Astrocyte (in vitro differentiated cells and primary cell): ENCODE data around the gene FSD1. TPM values are rescaled to one million over a fixed set of nuclear protein-coding genes. Genes with fewer than 3 reads are reported as not detected.

Experiments used
- DNase-seq: peaks from one replicate; pipeline ENCODE4 v3.0.0-alpha.2; 2010; ENCODE audit warnings: low read depth
- FAIRE-seq: peaks from 2 replicates; lab custom pipeline; 2011; peaks lifted over from hg19 to GRCh38; lab: Jason Lieb, UNC
- H2AFZ ChIP-seq: 2 replicates; pipeline ENCODE4 v1.6.0; 2012; ENCODE audit warnings: low read depth, low read length, inconsistent platforms
- H3K27ac ChIP-seq: 2 replicates; pipeline ENCODE4 v1.5.1; 2011; ENCODE audit warnings: low read depth, low read length, inconsistent platforms
- H3K27me3 ChIP-seq: 2 replicates; pipeline ENCODE4 v1.6.0; 2011; ENCODE audit warnings: low read length, inconsistent platforms; ENCODE audit not compliant: insufficient read depth
- H3K36me3 ChIP-seq: 2 replicates; pipeline ENCODE4 v1.5.1; 2011; ENCODE audit warnings: low read length, inconsistent platforms; ENCODE audit not compliant: insufficient read depth
- H3K4me1 ChIP-seq: 2 replicates; pipeline ENCODE4 v1.5.1; 2011; ENCODE audit warnings: low read length, inconsistent platforms; ENCODE audit not compliant: insufficient read depth
- H3K4me2 ChIP-seq: 2 replicates; pipeline ENCODE4 v1.6.0; 2012; ENCODE audit warnings: low read length, inconsistent platforms
- H3K4me3 ChIP-seq: 2 replicates; pipeline ENCODE4 v1.5.1; 2011; ENCODE audit warnings: low read depth, mild to moderate bottlenecking, low read length, inconsistent platforms; ENCODE audit not compliant: insufficient read depth
- H3K79me2 ChIP-seq: 2 replicates; pipeline ENCODE4 v1.6.0; 2012; ENCODE audit warnings: mild to moderate bottlenecking, low read length, inconsistent platforms; ENCODE audit not compliant: insufficient read depth
- H3K9ac ChIP-seq: 2 replicates; pipeline ENCODE4 v1.6.0; 2012; ENCODE audit warnings: mild to moderate bottlenecking, low read length, inconsistent platforms
- H3K9me3 ChIP-seq: 2 replicates; pipeline ENCODE4 v1.5.1; 2012; ENCODE audit warnings: low read depth, mild to moderate bottlenecking, low read length, inconsistent platforms; ENCODE audit not compliant: insufficient read depth
- H4K20me1 ChIP-seq: 2 replicates; pipeline ENCODE4 v1.6.0; 2012; ENCODE audit warnings: low read length, inconsistent platforms; ENCODE audit not compliant: insufficient read depth
- H3K27ac Mint-ChIP-seq: one replicate; pipeline ENCODE4 v1.8.0; 2021; ENCODE audit warnings: mild to moderate bottlenecking, mixed read lengths; ENCODE audit not compliant: unreplicated experiment
- H3K27me3 Mint-ChIP-seq: one replicate; pipeline ENCODE4 v1.8.0; 2021; ENCODE audit warnings: low read depth, mixed read lengths; ENCODE audit not compliant: unreplicated experiment
- H3K36me3 Mint-ChIP-seq: one replicate; pipeline ENCODE4 v1.8.0; 2021; ENCODE audit warnings: low read depth, mixed read lengths; ENCODE audit not compliant: unreplicated experiment
- H3K4me1 Mint-ChIP-seq: one replicate; pipeline ENCODE4 v1.8.0; 2021; ENCODE audit warnings: low read depth, mixed read lengths; ENCODE audit not compliant: unreplicated experiment
- H3K4me3 Mint-ChIP-seq: one replicate; pipeline ENCODE4 v1.8.0; 2021; ENCODE audit warnings: mild to moderate bottlenecking, moderate library complexity, mixed read lengths; ENCODE audit not compliant: unreplicated experiment
- H3K9me3 Mint-ChIP-seq: one replicate; pipeline ENCODE4 v1.8.0; 2021; ENCODE audit warnings: mild to moderate bottlenecking, mixed read lengths; ENCODE audit not compliant: unreplicated experiment
- CTCF ChIP-seq: IDR thresholded peaks from 2 replicates; pipeline ENCODE4 v1.5.1; 2011; ENCODE audit warnings: low read depth, mild to moderate bottlenecking, inconsistent platforms, low read length, moderate library complexity; ENCODE audit not compliant: insufficient read depth
- EZH2 ChIP-seq: IDR thresholded peaks from 2 replicates; pipeline ENCODE4 v1.6.1; 2012; ENCODE audit warnings: mild to moderate bottlenecking, low read length, inconsistent platforms; ENCODE audit not compliant: insufficient read depth
- total RNA-seq: library from RNA; stranded (reverse); gene quantifications from 2 replicates; pipeline ENCODE4 v1.2.1, GENCODE V29; 2021

FSD1 gene
- total RNA-seq, 1 donor from 2014 or later: 15.1 TPM

DNA sequence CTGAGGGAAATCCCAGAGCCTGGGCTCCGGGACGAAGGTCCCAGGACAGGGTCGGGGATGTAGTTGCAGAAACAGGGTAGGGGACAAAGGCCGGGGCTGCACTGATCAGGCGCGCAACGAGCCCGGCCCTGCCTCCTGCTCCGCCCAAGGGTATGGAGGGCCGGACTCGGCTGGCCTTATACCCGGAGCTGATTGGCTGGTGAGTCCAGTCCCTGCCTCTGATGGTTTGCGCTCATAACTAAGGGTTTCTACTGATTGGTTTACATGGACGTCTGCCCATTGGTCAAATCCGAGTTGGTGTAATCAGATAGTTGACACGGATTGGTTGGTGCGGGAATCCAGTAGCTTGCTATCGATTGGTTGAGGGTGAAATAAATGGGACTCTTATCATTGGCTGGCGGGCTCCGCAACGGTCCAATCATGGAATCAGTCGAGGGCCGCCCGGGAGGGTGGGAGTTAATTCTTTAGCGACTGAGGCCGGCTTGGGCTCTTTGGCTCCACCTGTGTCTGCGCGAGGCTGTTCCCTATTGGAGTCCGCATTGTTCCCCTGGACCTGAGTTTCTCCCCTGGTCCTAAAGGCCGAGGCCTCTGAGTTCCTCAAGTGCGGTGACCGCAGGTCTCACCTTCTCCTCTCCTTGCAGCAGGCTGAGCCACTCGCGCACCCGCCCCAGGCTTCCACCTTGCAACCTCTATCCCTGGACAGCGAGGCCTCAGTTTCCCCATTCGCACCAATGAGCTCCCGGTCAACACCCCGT, 38.4 kb downstream of the FSD1 start:
- H3K9me3 Mint-ChIP-seq: peaks cover 1% of the 10 kb centered on the region
- peaks cover 5% of the 10 kb centered on the region for H3K27me3 Mint-ChIP-seq
- Histone ChIP-seq H4K20me1 (no peaks in the 10 kb centered on the region), H3K4me1 (peaks cover 18% of the 10 kb centered on the region), H3K27ac (peak overlapping the region; percentile 76), H3K79me2 (no peaks in the 10 kb centered on the region), H3K9ac (peak overlapping the region; percentile 85), H3K36me3 (no peaks in the 10 kb centered on the region), H3K9me3 (no peaks in the 10 kb centered on the region), H3K4me3 (peak overlapping the region; percentile 81), H3K27me3 (no peaks in the 10 kb centered on the region), H3K4me2 (peak overlapping the region; percentile 99), H2AFZ (peak overlapping the region; percentile 97)
- peak; percentile 100 for DNase-seq
- H3K4me1 Mint-ChIP-seq: peaks cover 5% of the 10 kb centered on the region
- TF ChIP-seq EZH2: peak; percentile 100
- peak; percentile 16 for TF ChIP-seq CTCF
- peak overlapping the region; percentile 64 for H3K27ac Mint-ChIP-seq
- peaks cover 5% of the 10 kb centered on the region for H3K36me3 Mint-ChIP-seq
- peak; percentile 95 for FAIRE-seq
- peak overlapping the region; percentile 91 for H3K4me3 Mint-ChIP-seq

- Histone ChIP-seq H2AFZ (peak within 1 kb of the TSS; percentile 97), H3K4me1 (peaks cover 13% of the 10 kb centered on the region), H3K27ac (peak within 1 kb of the TSS; percentile 76), H3K79me2 (no peaks in the 10 kb centered on the region), H3K27me3 (no peaks in the 10 kb centered on the region), H3K9ac (peak within 1 kb of the TSS; percentile 85), H3K4me2 (peak within 1 kb of the TSS; percentile 99), H3K36me3 (no peaks in the 10 kb centered on the region), H4K20me1 (no peaks in the 10 kb centered on the region), H3K9me3 (no peaks in the 10 kb centered on the region), H3K4me3 (peak within 1 kb of the TSS; percentile 81)
- H3K27ac Mint-ChIP-seq: peak within 1 kb of the TSS; percentile 64
- peaks cover 2% of the 10 kb centered on the region for H3K27me3 Mint-ChIP-seq
- no peaks in the 10 kb centered on the region for H3K9me3 Mint-ChIP-seq
- peak within 1 kb of the TSS; percentile 91 for H3K4me3 Mint-ChIP-seq
- FAIRE-seq (no peak), DNase-seq (peak; percentile 55)
- H3K4me1 Mint-ChIP-seq: peaks cover 3% of the 10 kb centered on the region
- peaks cover 5% of the 10 kb centered on the region for H3K36me3 Mint-ChIP-seq
- TF ChIP-seq CTCF (no peak), EZH2 (no peak)
Measured at GRCh38 chr19:4343370-4344307, 39.2 kb downstream of the FSD1 start, which contains the start of gene MPND. Gene MPND (plus strand): TSS chr19:4343562. CDS start chr19:4343594, 32 bp downstream.
